ENCODE measurements around the gene CHRDL2.

DNA sequence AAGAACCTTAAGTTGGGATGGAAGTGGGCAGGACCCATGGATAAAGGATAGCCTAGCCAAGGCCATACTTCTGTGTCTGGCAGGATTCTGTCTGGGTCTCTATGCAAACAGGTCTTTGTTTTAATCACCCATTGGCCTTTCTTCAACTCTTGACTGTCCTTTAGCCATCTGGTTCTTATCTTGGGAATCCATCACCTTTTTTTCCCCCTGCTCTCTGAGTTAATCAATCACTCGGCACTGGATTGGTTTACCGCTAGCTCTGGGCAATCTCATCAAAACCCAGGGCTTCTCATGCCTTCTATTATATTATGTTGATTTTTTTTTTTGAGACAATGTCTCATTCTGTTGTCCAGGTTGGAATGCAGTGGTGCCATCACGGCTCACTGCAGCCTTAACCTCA is 15.6 kb upstream of the CHRDL2 start:
- TF ChIP-seq, protein P1, sequence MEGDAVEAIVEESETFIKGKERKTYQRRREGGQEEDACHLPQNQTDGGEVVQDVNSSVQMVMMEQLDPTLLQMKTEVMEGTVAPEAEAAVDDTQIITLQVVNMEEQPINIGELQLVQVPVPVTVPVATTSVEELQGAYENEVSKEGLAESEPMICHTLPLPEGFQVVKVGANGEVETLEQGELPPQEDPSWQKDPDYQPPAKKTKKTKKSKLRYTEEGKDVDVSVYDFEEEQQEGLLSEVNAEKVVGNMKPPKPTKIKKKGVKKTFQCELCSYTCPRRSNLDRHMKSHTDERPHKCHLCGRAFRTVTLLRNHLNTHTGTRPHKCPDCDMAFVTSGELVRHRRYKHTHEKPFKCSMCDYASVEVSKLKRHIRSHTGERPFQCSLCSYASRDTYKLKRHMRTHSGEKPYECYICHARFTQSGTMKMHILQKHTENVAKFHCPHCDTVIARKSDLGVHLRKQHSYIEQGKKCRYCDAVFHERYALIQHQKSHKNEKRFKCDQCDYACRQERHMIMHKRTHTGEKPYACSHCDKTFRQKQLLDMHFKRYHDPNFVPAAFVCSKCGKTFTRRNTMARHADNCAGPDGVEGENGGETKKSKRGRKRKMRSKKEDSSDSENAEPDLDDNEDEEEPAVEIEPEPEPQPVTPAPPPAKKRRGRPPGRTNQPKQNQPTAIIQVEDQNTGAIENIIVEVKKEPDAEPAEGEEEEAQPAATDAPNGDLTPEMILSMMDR (IDR thresholded peaks at IDR 0.05; ENCODE audit: low read length) = no peak
- no peak for TF ChIP-seq EZH2 (IDR thresholded peaks at IDR 0.05; ENCODE audit: borderline replicate concordance, low read length)

All from OCI-LY1 (cell line).